Jurkat, Clone E6-1 (cell line): Measurements from ENCODE around the gene ADGRB3.
"Not testable (repeated sequence)": the region's sequence is repeated elsewhere in the genome, so short reads cannot be mapped to it uniquely, and the experiment has no call there.

ENCODE experiments used
- DNase-seq: peaks from one replicate; pipeline ENCODE4 v3.0.0-alpha.2; 2011; ENCODE audit warnings: low read depth, low spot score
- H3K4me3 ChIP-seq: 2 replicates; pipeline ENCODE4 v1.5.1; 2011; ENCODE audit warnings: mild to moderate bottlenecking, low read length, control low read depth, moderate library complexity

The ADGRB3 gene

GRCh38 chr6:69261010-69261409, 625.9 kb downstream of the ADGRB3 start:
- no peak overlapping the region for H3K4me3 ChIP-seq
- no peak for DNase-seq

- H3K4me3 ChIP-seq, result no peak overlapping the region
- no peak for DNase-seq
Measured at GRCh38 chr6:69263297-69263696, 628.2 kb downstream of the ADGRB3 start.

GRCh38 chr6:69265090-69265489, 630.0 kb downstream of the ADGRB3 start:
- DNase-seq, result no peak
- H3K4me3 ChIP-seq, result no peak overlapping the region

- no peak overlapping the region for H3K4me3 ChIP-seq
- no peak for DNase-seq
Measured at GRCh38 chr6:69265706-69266105, 630.6 kb downstream of the ADGRB3 start.

GRCh38 chr6:69276204-69276603, 641.1 kb downstream of the ADGRB3 start:
- no peak for DNase-seq
- no peak overlapping the region for H3K4me3 ChIP-seq

- no peak for DNase-seq
- H3K4me3 ChIP-seq, result no peak overlapping the region
Measured at GRCh38 chr6:69279805-69280204, 644.7 kb downstream of the ADGRB3 start.

GRCh38 chr6:69280858-69281257, 645.8 kb downstream of the ADGRB3 start:
- DNase-seq, result no peak

GRCh38 chr6:69284176-69284730, 649.2 kb downstream of the ADGRB3 start:
- no peak overlapping the region for H3K4me3 ChIP-seq
- DNase-seq, result no peak

More at GRCh38 chr6:69280858-69281257, 645.8 kb downstream of the ADGRB3 start:
- H3K4me3 ChIP-seq, result no peak overlapping the region

GRCh38 chr6:69285054-69285453, 650.0 kb downstream of the ADGRB3 start:
- no peak overlapping the region for H3K4me3 ChIP-seq
- DNase-seq, result no peak

GRCh38 chr6:69286331-69286730, 651.2 kb downstream of the ADGRB3 start:
- no peak for DNase-seq
- H3K4me3 ChIP-seq, result no peak overlapping the region

- DNase-seq, H3K4me3 ChIP-seq: not testable (repeated sequence)
Measured at GRCh38 chr6:69288198-69288597, 653.1 kb downstream of the ADGRB3 start.

GRCh38 chr6:69289689-69290495, 654.8 kb downstream of the ADGRB3 start:
- DNase-seq, result no peak
- no peak overlapping the region for H3K4me3 ChIP-seq

GRCh38 chr6:69293471-69293870, 658.4 kb downstream of the ADGRB3 start:
- H3K4me3 ChIP-seq, result no peak overlapping the region
- DNase-seq, result no peak

- no peak for DNase-seq
- no peak overlapping the region for H3K4me3 ChIP-seq
Measured at GRCh38 chr6:69294407-69294806, 659.3 kb downstream of the ADGRB3 start.

GRCh38 chr6:69294862-69295261, 659.8 kb downstream of the ADGRB3 start:
- DNase-seq, result no peak
- H3K4me3 ChIP-seq, result no peak overlapping the region

GRCh38 chr6:69303382-69303781, 668.3 kb downstream of the ADGRB3 start:
- H3K4me3 ChIP-seq, result no peak overlapping the region
- no peak for DNase-seq

- H3K4me3 ChIP-seq, result no peak overlapping the region
- no peak for DNase-seq
Measured at GRCh38 chr6:69305456-69305855, 670.4 kb downstream of the ADGRB3 start.

- no peak overlapping the region for H3K4me3 ChIP-seq
- no peak for DNase-seq
Measured at GRCh38 chr6:69308584-69308983, 673.5 kb downstream of the ADGRB3 start.

GRCh38 chr6:69311888-69312287, 676.8 kb downstream of the ADGRB3 start:
- no peak for DNase-seq
- no peak overlapping the region for H3K4me3 ChIP-seq

GRCh38 chr6:69314001-69314400, 678.9 kb downstream of the ADGRB3 start:
- H3K4me3 ChIP-seq, result no peak overlapping the region
- no peak for DNase-seq

GRCh38 chr6:69314531-69314930, 679.4 kb downstream of the ADGRB3 start:
- no peak for DNase-seq
- H3K4me3 ChIP-seq, result no peak overlapping the region
